Body of pancreas (tissue), 4 donors: ENCODE measurements around the gene TXNL1. TPM values are rescaled to one million over a fixed set of nuclear protein-coding genes. Genes with fewer than 3 reads are reported as not detected.
A peak's percentile ranks its signal among the peaks of the same experiment; 100 is the strongest.

Experiments
- ATAC-seq: fragments of 150-250 bp; one replicate; pipeline ENCODE4 v1.9.1; 2016
- DNase-seq, 4 donors: peaks; one replicate each; pipeline ENCODE4 v3.0.0-alpha.2; 2019
- H3K27ac ChIP-seq, 4 donors: fragments of 200-600 bp; sonication (generic); 1 replicate in 3 of 4; 2 replicates in 1 of 4; pipeline versions ENCODE4 v1.5.1 to v1.6.1; 2016 to 2019; ENCODE audit warnings: mild to moderate bottlenecking in 1 of 4, mixed read lengths in 1 of 4, moderate library complexity in 1 of 4
- H3K27me3 ChIP-seq, 2 donors: fragments of 200-600 bp; sonication (generic); one replicate each; pipeline ENCODE4 v1.6.0; 2016; ENCODE audit warnings: mild to moderate bottlenecking in 1 of 2
- H3K36me3 ChIP-seq, 2 donors: fragments of 200-600 bp; sonication (generic); replicated peaks in 1 of 2; 2 replicates each; pipeline ENCODE4 v1.5.1; 2016; ENCODE audit warnings: low read depth in 2 of 2; ENCODE audit not compliant: insufficient read depth in 1 of 2
- H3K4me1 ChIP-seq: fragments of 200-600 bp; sonication (generic); one replicate; pipeline ENCODE4 v1.6.0; 2016
- H3K4me3 ChIP-seq, 2 donors: fragments of 200-600 bp; sonication (generic); 1 replicate in 1 of 2; 2 replicates in 1 of 2; pipeline ENCODE4 v1.5.1; 2016 to 2019
- H3K9me3 ChIP-seq, 3 donors: fragments of 200-600 bp; sonication (generic); 1 replicate in 2 of 3; 2 replicates in 1 of 3; pipeline ENCODE4 v1.5.1; 2016
- POLR2A ChIP-seq, 3 donors: fragments of 450-650 bp; IDR thresholded peaks; one replicate each; pipeline ENCODE4 v1.6.1; 2016; ENCODE audit warnings: antibody characterized with exemption in 3 of 3, mild to moderate bottlenecking in 2 of 3
- WGBS, 2 donors: methylation state at CpG; one replicate each; pipeline ENCODE4 v1.1.5; 2017; 5-methylcytosine and 5-hydroxymethylcytosine counted together
- intact Hi-C: fragments of 100-400 bp; cut with DNase I; formaldehyde crosslinking; loops from one replicate; pipeline ENCODE4 v1.15.1; 2023
- total RNA-seq, 2 donors: library from RNA; depleted of rRNA; stranded (reverse); fragments of >200 nt; gene quantifications; one replicate each; pipeline ENCODE4 v1.1.0, GENCODE V29; 2016
- TF ChIP-seq, protein P1 (sequence below), 7 experiments: fragments of 450-650 bp in 4 of 7; fragments of 200-600 bp in 3 of 7; sonication (generic) in 3 of 7; IDR thresholded peaks; one replicate each; pipeline ENCODE4 v1.5.1; 2016 to 2019; ENCODE audit warnings: antibody characterized with exemption in 7 of 7

Gene TXNL1
- total RNA-seq, result 10 to 100 TPM in 1 of 2 donors, 1 to 10 TPM in 1; 9.2 to 13.2 TPM

DNA sequence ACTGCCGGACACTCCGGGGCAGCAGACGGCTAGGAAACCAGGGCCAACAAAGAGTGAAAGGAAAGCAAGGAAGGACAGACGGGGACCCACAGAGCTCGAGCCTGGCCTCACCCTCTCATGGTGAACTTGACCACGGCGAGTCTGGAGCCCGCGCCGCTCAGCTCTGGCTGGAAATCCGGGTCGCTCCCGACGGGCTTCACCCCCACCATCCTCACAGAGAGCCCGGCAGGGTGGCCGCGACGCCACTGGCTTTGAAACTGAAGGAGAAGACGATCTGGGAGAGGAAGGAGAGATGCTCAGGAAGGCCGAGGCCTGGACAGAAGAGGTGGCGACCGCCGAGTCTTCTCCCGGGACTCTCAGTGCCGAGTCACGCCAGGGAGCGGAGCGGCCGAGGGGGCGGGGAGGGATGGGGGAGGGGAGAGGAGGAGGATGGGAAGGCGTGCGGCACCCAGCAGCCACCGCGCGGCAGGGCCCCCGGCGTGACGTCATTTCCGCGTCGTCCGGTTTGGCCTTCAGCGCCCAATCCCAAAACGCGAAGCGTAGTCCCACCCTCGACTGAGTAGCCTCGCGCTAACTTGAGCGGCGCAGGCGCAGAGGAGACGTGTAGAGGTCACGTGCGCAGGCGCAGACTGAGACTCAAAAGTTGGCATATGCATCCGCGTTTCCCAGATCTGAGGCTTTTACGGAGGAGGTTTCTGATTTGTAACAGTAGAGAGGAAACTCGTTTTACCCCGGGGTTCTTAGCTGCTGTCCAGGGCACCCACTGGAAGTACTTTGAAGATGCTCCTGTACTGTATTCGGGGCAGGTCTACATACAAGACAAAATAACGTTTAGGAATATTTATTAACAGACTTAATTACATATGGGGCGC, at the start of gene TXNL1:
TSS of gene TXNL1 (minus strand) at position 361 of the 872 bp plus-strand sequence. CDS start at position 209, 152 bp downstream.
- WGBS, 2 donors, result 1% methylated on average over 44 to 64 of the region's 64 CpGs
- H3K9me3 ChIP-seq, result no peaks in the 10 kb centered on the region
- DNase-seq (peak; percentile 99 to 100 (median 100)), ATAC-seq (peak; percentile 98)
- H3K27me3 ChIP-seq, result no peaks in the 10 kb centered on the region
- H3K27ac ChIP-seq, result peak within 1 kb of the TSS; percentile 92 to 95 (median 93)
- peak within 1 kb of the TSS; percentile 92 to 93 for H3K4me3 ChIP-seq
- TF ChIP-seq, protein P1, sequence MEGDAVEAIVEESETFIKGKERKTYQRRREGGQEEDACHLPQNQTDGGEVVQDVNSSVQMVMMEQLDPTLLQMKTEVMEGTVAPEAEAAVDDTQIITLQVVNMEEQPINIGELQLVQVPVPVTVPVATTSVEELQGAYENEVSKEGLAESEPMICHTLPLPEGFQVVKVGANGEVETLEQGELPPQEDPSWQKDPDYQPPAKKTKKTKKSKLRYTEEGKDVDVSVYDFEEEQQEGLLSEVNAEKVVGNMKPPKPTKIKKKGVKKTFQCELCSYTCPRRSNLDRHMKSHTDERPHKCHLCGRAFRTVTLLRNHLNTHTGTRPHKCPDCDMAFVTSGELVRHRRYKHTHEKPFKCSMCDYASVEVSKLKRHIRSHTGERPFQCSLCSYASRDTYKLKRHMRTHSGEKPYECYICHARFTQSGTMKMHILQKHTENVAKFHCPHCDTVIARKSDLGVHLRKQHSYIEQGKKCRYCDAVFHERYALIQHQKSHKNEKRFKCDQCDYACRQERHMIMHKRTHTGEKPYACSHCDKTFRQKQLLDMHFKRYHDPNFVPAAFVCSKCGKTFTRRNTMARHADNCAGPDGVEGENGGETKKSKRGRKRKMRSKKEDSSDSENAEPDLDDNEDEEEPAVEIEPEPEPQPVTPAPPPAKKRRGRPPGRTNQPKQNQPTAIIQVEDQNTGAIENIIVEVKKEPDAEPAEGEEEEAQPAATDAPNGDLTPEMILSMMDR (IDR thresholded peaks at IDR 0.05), result no peak
- TF ChIP-seq POLR2A (IDR thresholded peaks at IDR 0.05), result peak; percentile 82 to 95 (median 94)
- intact Hi-C loops, result no loop called here
- peaks cover 28% of the 10 kb centered on the region for H3K4me1 ChIP-seq
- no peaks in the 10 kb centered on the region for H3K36me3 ChIP-seq

DNA sequence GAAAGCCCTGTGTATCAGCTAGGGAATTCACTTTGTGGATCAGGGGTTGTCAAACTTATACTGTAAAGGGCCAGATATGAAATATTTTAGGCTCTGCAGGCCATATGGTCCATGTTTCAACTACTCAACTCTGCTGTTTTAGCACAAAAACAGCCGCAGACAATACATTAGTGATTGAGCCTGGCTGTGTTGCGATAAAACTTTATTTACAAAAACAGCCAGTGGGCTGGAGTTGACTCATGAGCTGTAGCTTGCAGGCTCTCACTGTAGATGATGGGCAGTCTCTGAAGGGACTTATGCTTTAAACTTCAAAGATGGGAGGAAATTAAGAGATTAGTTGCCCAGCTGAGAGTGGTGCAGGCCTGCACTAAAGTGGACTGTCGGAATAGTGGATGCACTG, 45.9 kb upstream of the TXNL1 start:
- no peak for ATAC-seq
- no peaks in the 10 kb centered on the region for H3K4me1 ChIP-seq
- DNase-seq, result no peak
- no peak overlapping the region for H3K27ac ChIP-seq
- no peaks in the 10 kb centered on the region for H3K27me3 ChIP-seq
- 98% methylated on average over 3 of the region's 3 CpGs for WGBS, 2 donors
- TF ChIP-seq, protein P1 (IDR thresholded peaks at IDR 0.05), result no peak
- no peak for TF ChIP-seq POLR2A (IDR thresholded peaks at IDR 0.05)
- no peaks in the 10 kb centered on the region for H3K36me3 ChIP-seq
- H3K4me3 ChIP-seq, result no peak overlapping the region
- intact Hi-C loops, result no loop called here
- H3K9me3 ChIP-seq, result no peaks in the 10 kb centered on the region

DNA sequence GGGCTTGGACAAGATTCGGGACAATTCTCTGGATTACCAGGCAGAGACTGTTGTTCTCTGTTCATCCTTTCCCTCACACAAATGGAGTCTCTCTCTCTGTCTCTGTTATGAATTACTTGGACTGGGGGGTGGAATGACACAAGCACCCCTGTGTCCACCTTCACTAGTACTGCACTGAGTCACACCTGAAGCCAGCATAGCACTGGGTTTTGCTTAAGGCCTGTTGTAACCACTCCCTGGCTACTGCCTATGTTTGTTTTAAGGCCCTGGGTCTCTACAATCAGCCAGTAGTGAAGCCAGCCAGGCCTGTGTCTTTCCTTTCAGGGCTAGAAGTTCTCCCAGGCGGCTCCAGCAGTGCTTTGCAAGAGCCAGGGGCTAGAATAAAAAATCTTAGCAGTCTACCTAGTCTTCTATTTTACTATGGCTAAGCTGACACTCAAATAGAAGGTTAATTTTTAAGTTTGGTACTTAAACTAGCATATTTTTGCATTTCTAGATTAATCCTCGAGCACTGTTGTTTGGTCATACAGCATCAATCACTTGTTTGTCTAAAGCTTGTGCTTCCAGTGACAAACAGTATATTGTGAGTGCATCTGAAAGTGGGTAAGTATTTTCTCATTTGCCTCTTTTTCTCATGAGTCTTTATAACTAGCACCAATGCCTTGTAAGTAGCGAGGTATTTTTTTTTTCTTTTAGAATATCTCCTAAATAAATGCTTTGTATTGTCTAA, 40.6 kb upstream of the TXNL1 start:
- H3K27ac ChIP-seq, result no peak overlapping the region
- no peaks in the 10 kb centered on the region for H3K36me3 ChIP-seq
- TF ChIP-seq, protein P1 (IDR thresholded peaks at IDR 0.05), result no peak
- no peak for TF ChIP-seq POLR2A (IDR thresholded peaks at IDR 0.05)
- intact Hi-C loops, result no loop called here
- H3K9me3 ChIP-seq, result no peaks in the 10 kb centered on the region
- H3K4me1 ChIP-seq, result no peaks in the 10 kb centered on the region
- 77 to 79% methylated on average over 4 of the region's 4 CpGs for WGBS, 2 donors
- DNase-seq, result no peak
- no peaks in the 10 kb centered on the region for H3K27me3 ChIP-seq
- no peak overlapping the region for H3K4me3 ChIP-seq
- no peak for ATAC-seq

DNA sequence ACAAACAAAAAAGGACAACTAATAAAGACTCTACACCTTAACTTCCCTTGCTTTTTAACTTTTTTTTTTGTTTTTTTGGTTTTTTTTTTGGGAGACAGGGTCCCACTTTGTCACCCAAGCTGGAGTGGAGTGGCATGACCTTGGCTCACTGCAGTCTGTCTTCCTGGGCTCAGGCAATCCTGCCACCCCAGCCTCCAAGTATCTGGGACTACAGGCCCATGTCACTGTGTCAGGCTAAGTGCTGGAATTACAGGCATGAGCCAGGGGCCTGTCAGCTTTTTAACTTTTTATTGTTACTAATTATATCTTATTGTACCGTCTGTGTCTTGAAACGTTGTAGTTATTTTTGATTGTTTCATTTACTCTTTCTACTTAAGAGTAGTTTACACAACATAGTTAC, 38.2 kb upstream of the TXNL1 start:
- Histone ChIP-seq H3K4me1 (no peaks in the 10 kb centered on the region), H3K27ac (no peak overlapping the region), H3K4me3 (no peak overlapping the region), H3K27me3 (no peaks in the 10 kb centered on the region), H3K36me3 (no peaks in the 10 kb centered on the region), H3K9me3 (no peaks in the 10 kb centered on the region)
- no peak for ATAC-seq
- intact Hi-C loops, result no loop called here
- TF ChIP-seq, protein P1 (IDR thresholded peaks at IDR 0.05), result no peak
- TF ChIP-seq POLR2A (IDR thresholded peaks at IDR 0.05), result no peak
- no peak for DNase-seq
- WGBS, 2 donors, result 40% methylated on average over 2 of the region's 2 CpGs
